GM10847 (cell line): ENCODE results near the gene ZNF225.

ENCODE experiments used
- POLR2A ChIP-seq: IDR thresholded peaks from 2 replicates; pipeline ENCODE4 v1.6.1; 2011; ENCODE audit not compliant: insufficient read length; ENCODE audit errors: extremely low read depth

The ZNF225 gene

GRCh38 chr19:44141191-44142058, 28.2 kb downstream of the ZNF225 start, which contains the start of gene ZNF234:
Gene ZNF234, plus strand, starts transcription at chr19:44141554. Its CDS starts 3,079 bp downstream, at chr19:44144633.
- TF ChIP-seq POLR2A: peak; percentile 38

GRCh38 chr19:44142059-44142433, 28.8 kb downstream of the ZNF225 start:
- no peak for TF ChIP-seq POLR2A

GRCh38 chr19:44149776-44150175, 36.6 kb downstream of the ZNF225 start:
- no peak for TF ChIP-seq POLR2A

- TF ChIP-seq POLR2A: no peak
These were observed 38.3 kb downstream of the ZNF225 start for GRCh38 chr19:44151491-44151890.

- TF ChIP-seq POLR2A: no peak
These were observed 43.3 kb downstream of the ZNF225 start for GRCh38 chr19:44156475-44156874.

GRCh38 chr19:44163789-44164188, 50.6 kb downstream of the ZNF225 start:
- no peak for TF ChIP-seq POLR2A

GRCh38 chr19:44164327-44164672, 51.1 kb downstream of the ZNF225 start:
- TF ChIP-seq POLR2A: no peak

GRCh38 chr19:44164673-44165512, 51.7 kb downstream of the ZNF225 start, which contains the start of gene ZNF226:
Gene ZNF226, plus strand, starts transcription at chr19:44165100. Its CDS starts 4,981 bp downstream, at chr19:44170081.
- TF ChIP-seq POLR2A: peak; percentile 28

- no peak for TF ChIP-seq POLR2A
These were observed 63.4 kb downstream of the ZNF225 start for GRCh38 chr19:44176590-44176989.

- no peak for TF ChIP-seq POLR2A
These were observed 67.8 kb downstream of the ZNF225 start for GRCh38 chr19:44180968-44181367.

- no peak for TF ChIP-seq POLR2A
These were observed 68.9 kb downstream of the ZNF225 start for GRCh38 chr19:44182145-44182544.
